ENCODE data around the gene LDLRAD2. TPM values are rescaled to one million over a fixed set of nuclear protein-coding genes. Genes with fewer than 3 reads are reported as not detected.

Gene LDLRAD2
- polyA plus RNA-seq, 1 of the 3 experiments (the other 2 are of a cell fraction): 0.02 TPM

GRCh38 chr1:21781815-21782348 is 30.2 kb upstream of the LDLRAD2 start:
- peaks cover 61% of the 10 kb centered on the region for H3K79me2 ChIP-seq (ENCODE audit: insufficient read depth)
- H2AFZ ChIP-seq (ENCODE audit: low read depth): peak overlapping the region; percentile 67
- peak overlapping the region; percentile 99 to 100 for H3K27ac ChIP-seq (ENCODE audit: low read depth in 2 of 2, low read length in 1 of 2)
- peak overlapping the region; percentile 100 for H3K9ac ChIP-seq
- no peak for TF ChIP-seq TEAD4 (IDR thresholded peaks at IDR 0.05; ENCODE audit: borderline replicate concordance, insufficient read depth)
- no peak for TF ChIP-seq EZH2phosphoT487 (IDR thresholded peaks at IDR 0.05; ENCODE audit: borderline replicate concordance, low read depth)
- 0 out of 2 replicates have a peak, but pooled peaks have one; percentile 31 for TF ChIP-seq MXI1 (IDR thresholded peaks at IDR 0.05; ENCODE audit: low read depth, low read length)
- TF ChIP-seq EP300 (IDR thresholded peaks at IDR 0.05; ENCODE audit: borderline replicate concordance in 1 of 2, low read depth in 1 of 2, low read length in 1 of 2): no peak
- no peak for TF ChIP-seq RXRA (IDR thresholded peaks at IDR 0.05; ENCODE audit: borderline replicate concordance, low read depth)
- peak; percentile 60 for TF ChIP-seq NRF1 (IDR thresholded peaks at IDR 0.05; ENCODE audit: low read depth, low read length)
- peak; percentile 52; the same call in 1 of the 2 replicates for TF ChIP-seq SIN3A (IDR thresholded peaks at IDR 0.05; ENCODE audit: borderline replicate concordance, low read depth, low read length)
- H3K9me3 ChIP-seq: no peaks in the 10 kb centered on the region
- H3F3A ChIP-seq (replicated peaks; ENCODE audit: insufficient read depth): peaks cover 30% of the 10 kb centered on the region
- H3K4me1 ChIP-seq (ENCODE audit: control insufficient read depth in 1 of 2, insufficient read depth in 2 of 2, low read depth in 1 of 2, low read length in 1 of 2): peaks cover 0 to 3% of the 10 kb centered on the region in 2 experiments; a peak in 1 of 4 replicates
- ChIA-PET CTCF (interaction anchor here (0.8 to 1.7 kb wide), 12 partner anchors 13 to 412 kb away, joined by 3 to 7 read pairs (median 3); partner anchors contain the start of gene ALPL), POLR2A (interaction anchor here (1.1 to 1.2 kb wide), 2 partner anchors 19 to 244 kb away, joined by 3 read pairs; no protein-coding TSS in a partner anchor)
- peaks cover 0 to 7% of the 10 kb centered on the region in 2 experiments for H3K36me3 ChIP-seq (replicated peaks in 1 of 2; ENCODE audit: control insufficient read depth in 1 of 2, insufficient read depth in 2 of 2, low read length in 1 of 2)
- H3K27me3 ChIP-seq (ENCODE audit: insufficient read depth): no peaks in the 10 kb centered on the region
- H3K4me3 ChIP-seq (ENCODE audit: low read depth in 2 of 2, low read length in 1 of 2): peak overlapping the region; percentile 78 to 81
- H3K4me2 ChIP-seq: peak overlapping the region; percentile 93
- peaks cover 34% of the 10 kb centered on the region for H4K20me1 ChIP-seq (ENCODE audit: insufficient read depth)
- under 1% methylated on average over 17 of the region's 17 CpGs for WGBS (ENCODE audit: low lambda C conversion rate)
- H3K9me2 ChIP-seq: no peaks in the 10 kb centered on the region
- DNase-seq: peak; percentile 22

- Histone ChIP-seq H3K27ac (ENCODE audit: low read depth in 2 of 2, low read length in 1 of 2) (peak overlapping the region; percentile 99 to 100), H3K79me2 (ENCODE audit: insufficient read depth) (peaks cover 56% of the 10 kb centered on the region), H3K9me2 (no peaks in the 10 kb centered on the region), H3K4me1 (ENCODE audit: control insufficient read depth in 1 of 2, insufficient read depth in 2 of 2, low read depth in 1 of 2, low read length in 1 of 2) (peaks cover 0 to 3% of the 10 kb centered on the region in 2 experiments; a peak in 1 of 4 replicates), H3K4me2 (peak overlapping the region; percentile 93), H4K20me1 (ENCODE audit: insufficient read depth) (peaks cover 29% of the 10 kb centered on the region), H3K27me3 (ENCODE audit: insufficient read depth) (no peaks in the 10 kb centered on the region), H3F3A (replicated peaks; ENCODE audit: insufficient read depth) (peaks cover 30% of the 10 kb centered on the region), H3K9me3 (no peaks in the 10 kb centered on the region), H3K9ac (peak overlapping the region; percentile 100), H3K36me3 (replicated peaks in 1 of 2; ENCODE audit: control insufficient read depth in 1 of 2, insufficient read depth in 2 of 2, low read length in 1 of 2) (peaks cover 0 to 5% of the 10 kb centered on the region in 2 experiments), H3K4me3 (ENCODE audit: low read depth in 2 of 2, low read length in 1 of 2) (peak overlapping the region; percentile 78 to 81), H2AFZ (ENCODE audit: low read depth) (peak overlapping the region; percentile 67)
- ChIA-PET POLR2A (interaction anchor here (1.1 to 1.2 kb wide), 2 partner anchors 19 to 243 kb away, joined by 3 read pairs; no protein-coding TSS in a partner anchor), CTCF (interaction anchor here (0.9 to 1.7 kb wide), 12 partner anchors 12 to 412 kb away, joined by 3 to 7 read pairs (median 3); partner anchors contain the start of gene ALPL)
- 3% methylated on average over 18 of the region's 37 CpGs for WGBS (ENCODE audit: low lambda C conversion rate)
- DNase-seq: peak; percentile 54
- TF ChIP-seq SMC3 (IDR thresholded peaks at IDR 0.05; ENCODE audit: low read depth, low read length): 0 out of 2 replicates have a peak, but pooled peaks have one; percentile 23
- TF ChIP-seq SIN3A (IDR thresholded peaks at IDR 0.05; ENCODE audit: borderline replicate concordance, low read depth, low read length): 0 out of 2 replicates have a peak, but pooled peaks have one; percentile 8
- no peak for TF ChIP-seq POLR2AphosphoS5 (IDR thresholded peaks at IDR 0.05; ENCODE audit: low read depth, low read length)
- peak; percentile 47 for TF ChIP-seq CTCF (IDR thresholded peaks at IDR 0.05)
- TF ChIP-seq RAD21 (IDR thresholded peaks at IDR 0.05; ENCODE audit: low read length): peak; percentile 56
- no peak for TF ChIP-seq USF2 (IDR thresholded peaks at IDR 0.05; ENCODE audit: borderline replicate concordance, low read depth, low read length)
- TF ChIP-seq ZBTB33 (IDR thresholded peaks at IDR 0.05; ENCODE audit: borderline replicate concordance, low read depth): no peak
- no peak for TF ChIP-seq FOXJ3 (CRISPR knock-in tag; IDR thresholded peaks at IDR 0.05)
- no peak for TF ChIP-seq RCOR1 (IDR thresholded peaks at IDR 0.05; ENCODE audit: low read length)
- no peak for TF ChIP-seq MEF2A (IDR thresholded peaks at IDR 0.05; ENCODE audit: borderline replicate concordance, low read depth)
- 0 out of 2 replicates have a peak, but pooled peaks have one; percentile 58 for TF ChIP-seq YY1 (IDR thresholded peaks at IDR 0.05; ENCODE audit: low read depth)
- no peak for TF ChIP-seq MXI1 (IDR thresholded peaks at IDR 0.05; ENCODE audit: low read depth, low read length)
These were observed 29.7 kb upstream of the LDLRAD2 start for GRCh38 chr1:21782349-21782867.

All from SK-N-SH (cell line).